Lung (tissue), 12 donors: ENCODE measurements around the gene OR51L1. TPM values are rescaled to one million over a fixed set of nuclear protein-coding genes. Genes with fewer than 3 reads are reported as not detected.

Source experiments
- ATAC-seq: fragments of 200-7000 bp; cut with Tn5 transposase; one replicate; pipeline ENCODE4 v1.9.1; 2020; ENCODE audit warnings: moderate number of reproducible peaks; ENCODE audit not compliant: insufficient read depth, low FRiP score
- DNase-seq, 3 donors: peaks; one replicate each; pipeline ENCODE4 v3.0.0-alpha.2; 2013 to 2017
- H3K27ac ChIP-seq, 2 donors: one replicate each; pipeline ENCODE4 v1.5.1; 2013; ENCODE audit warnings: mild to moderate bottlenecking in 2 of 2, moderate library complexity in 2 of 2, control low read depth in 1 of 2, inconsistent platforms in 1 of 2, low read depth in 1 of 2, low read length in 1 of 2
- H3K27me3 ChIP-seq, 3 donors: one replicate each; pipeline ENCODE4 v1.5.1; 2013; ENCODE audit warnings: low read length in 2 of 3; ENCODE audit not compliant: control insufficient read depth in 3 of 3, insufficient read depth in 3 of 3
- H3K36me3 ChIP-seq, 4 donors: one replicate each; pipeline ENCODE4 v1.5.1; 2013; ENCODE audit warnings: low read length in 4 of 4, mild to moderate bottlenecking in 1 of 4, moderate library complexity in 1 of 4; ENCODE audit not compliant: control insufficient read depth in 4 of 4, insufficient read depth in 4 of 4
- H3K4me1 ChIP-seq, 5 donors: one replicate each; pipeline ENCODE4 v1.5.1; 2013; ENCODE audit warnings: low read length in 5 of 5, mild to moderate bottlenecking in 2 of 5, moderate library complexity in 1 of 5; ENCODE audit not compliant: control insufficient read depth in 5 of 5, insufficient read depth in 5 of 5
- H3K4me3 ChIP-seq: one replicate; pipeline ENCODE4 v1.5.1; 2013; ENCODE audit warnings: mild to moderate bottlenecking, control low read depth, moderate library complexity
- H3K9ac ChIP-seq, 2 donors: one replicate each; pipeline ENCODE4 v1.5.1; 2013; ENCODE audit warnings: low read length in 2 of 2, control low read depth in 1 of 2; ENCODE audit not compliant: insufficient read depth in 1 of 2
- H3K9me3 ChIP-seq, 4 donors: one replicate each; pipeline ENCODE4 v1.5.1; 2013; ENCODE audit warnings: low read length in 3 of 4, mild to moderate bottlenecking in 1 of 4, moderate library complexity in 1 of 4; ENCODE audit not compliant: control insufficient read depth in 4 of 4, insufficient read depth in 3 of 4
- WGBS, 2 donors: extraction: QIAGEN DNeasy Blood & Tissue Kit; methylation state at CpG; one replicate each; pipeline ENCODE4 v1.1.7; 2013; 5-methylcytosine and 5-hydroxymethylcytosine counted together
- polyA plus RNA-seq, 2 donors: library from polyadenylated mRNA; stranded (reverse); fragments of 200-250 nt; gene quantifications; one replicate each; pipeline ENCODE4 v1.2.1, GENCODE V29; 2013
- total RNA-seq, 2 donors: library from RNA; depleted of rRNA in 1 of 2; stranded (reverse); fragments of >200 nt in 1 of 2; gene quantifications; one replicate each; pipeline ENCODE4 v1.2.1, GENCODE V29; 2014 to 2021
- TF ChIP-seq, protein P1 (sequence below): IDR thresholded peaks from 2 replicates; pipeline ENCODE4 v1.5.1; 2012; ENCODE audit warnings: mild to moderate bottlenecking; ENCODE audit errors: control extremely low read depth, extremely low read depth
- donor health status: control.
- donor health status: control.
- donor health status: Bipolar disorder and iron deficiency.
- donor health status: healthy.
- donor health status: DM: yes; HTN: yes; CAD: no.

OR51L1 gene
- total and polyA plus RNA-seq, 4 donors: not detected

DNA sequence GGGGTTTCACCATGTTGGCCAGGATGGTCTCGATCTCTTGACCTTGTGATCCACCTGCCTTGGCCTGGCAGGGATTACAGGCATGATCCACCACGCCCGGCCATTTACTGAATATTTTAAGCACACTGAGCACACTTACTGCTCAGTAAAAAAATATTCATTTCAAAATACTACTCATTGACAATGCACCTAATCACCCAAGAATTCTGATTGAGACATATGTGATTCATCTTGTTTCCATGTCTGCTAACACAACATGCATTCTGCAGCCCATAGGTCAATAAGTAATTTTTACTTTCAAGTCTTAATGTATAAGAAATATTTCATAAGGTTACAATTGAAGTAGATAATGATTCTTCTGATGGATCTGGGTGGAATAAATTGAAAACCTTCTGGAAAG lies 47.4 kb downstream of the OR51L1 start:
- H3K4me1 ChIP-seq: no peaks in the 10 kb centered on the region
- no peaks in the 10 kb centered on the region for H3K27me3 ChIP-seq
- no peak overlapping the region for H3K9ac ChIP-seq
- H3K4me3 ChIP-seq: no peak overlapping the region
- WGBS, 2 donors: 50 to 65% methylated on average over 3 of the region's 3 CpGs
- ATAC-seq (no peak), DNase-seq (no peak)
- H3K36me3 ChIP-seq: no peaks in the 10 kb centered on the region
- TF ChIP-seq, protein P1, sequence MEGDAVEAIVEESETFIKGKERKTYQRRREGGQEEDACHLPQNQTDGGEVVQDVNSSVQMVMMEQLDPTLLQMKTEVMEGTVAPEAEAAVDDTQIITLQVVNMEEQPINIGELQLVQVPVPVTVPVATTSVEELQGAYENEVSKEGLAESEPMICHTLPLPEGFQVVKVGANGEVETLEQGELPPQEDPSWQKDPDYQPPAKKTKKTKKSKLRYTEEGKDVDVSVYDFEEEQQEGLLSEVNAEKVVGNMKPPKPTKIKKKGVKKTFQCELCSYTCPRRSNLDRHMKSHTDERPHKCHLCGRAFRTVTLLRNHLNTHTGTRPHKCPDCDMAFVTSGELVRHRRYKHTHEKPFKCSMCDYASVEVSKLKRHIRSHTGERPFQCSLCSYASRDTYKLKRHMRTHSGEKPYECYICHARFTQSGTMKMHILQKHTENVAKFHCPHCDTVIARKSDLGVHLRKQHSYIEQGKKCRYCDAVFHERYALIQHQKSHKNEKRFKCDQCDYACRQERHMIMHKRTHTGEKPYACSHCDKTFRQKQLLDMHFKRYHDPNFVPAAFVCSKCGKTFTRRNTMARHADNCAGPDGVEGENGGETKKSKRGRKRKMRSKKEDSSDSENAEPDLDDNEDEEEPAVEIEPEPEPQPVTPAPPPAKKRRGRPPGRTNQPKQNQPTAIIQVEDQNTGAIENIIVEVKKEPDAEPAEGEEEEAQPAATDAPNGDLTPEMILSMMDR: no peak
- no peak overlapping the region for H3K27ac ChIP-seq
- H3K9me3 ChIP-seq: no peaks in the 10 kb centered on the region

DNA sequence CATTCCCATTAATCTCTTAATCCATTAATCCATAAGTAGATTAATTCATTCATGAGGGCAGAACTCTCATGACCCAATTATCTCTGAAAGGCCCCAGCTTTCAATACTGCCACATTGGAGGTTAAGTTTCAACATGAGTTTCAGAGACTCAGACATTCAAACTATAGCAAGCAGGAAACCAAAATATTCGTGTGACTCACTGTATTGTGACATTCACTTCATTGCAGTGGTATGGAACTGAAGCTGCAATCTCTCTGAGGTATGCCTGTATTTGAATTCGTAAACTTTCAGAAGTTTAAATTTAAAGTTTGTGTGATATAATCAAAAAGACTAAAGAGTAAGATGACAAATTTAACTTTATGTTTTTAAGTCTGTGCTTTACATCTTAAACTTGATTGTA lies 48.7 kb downstream of the OR51L1 start:
- no peak overlapping the region for H3K27ac ChIP-seq
- H3K4me1 ChIP-seq: no peaks in the 10 kb centered on the region
- no peak overlapping the region for H3K9ac ChIP-seq
- H3K36me3 ChIP-seq: no peaks in the 10 kb centered on the region
- ATAC-seq: no peak
- WGBS, 2 donors: 55 to 63% methylated on average over 2 of the region's 2 CpGs
- no peaks in the 10 kb centered on the region for H3K9me3 ChIP-seq
- TF ChIP-seq, protein P1: no peak
- no peak overlapping the region for H3K4me3 ChIP-seq
- DNase-seq: no peak
- H3K27me3 ChIP-seq: no peaks in the 10 kb centered on the region

DNA sequence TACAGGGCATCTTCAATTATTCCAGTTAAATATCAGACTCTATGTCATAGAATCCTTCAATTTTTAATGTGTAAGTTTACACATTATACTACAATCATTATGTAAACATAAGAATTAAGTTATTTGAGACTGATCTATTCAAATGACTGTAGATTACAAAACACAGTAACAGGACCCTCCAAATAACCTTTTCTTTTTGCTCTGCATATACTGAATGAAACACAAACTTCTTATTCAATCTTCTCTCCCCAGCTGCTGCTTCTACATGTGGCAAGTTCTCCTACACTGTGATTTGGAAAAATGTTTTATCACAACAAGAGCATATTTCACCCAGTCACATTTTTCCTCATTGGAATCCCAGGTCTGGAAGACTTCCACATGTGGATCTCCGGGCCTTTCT lies 51.6 kb downstream of the OR51L1 start, which contains the start of gene OR52J3:
OR52J3 (plus strand) TSS at position 301 of the 400 bp plus-strand sequence; CDS start at position 301, 0 bp downstream.
- Histone ChIP-seq H3K27me3 (no peaks in the 10 kb centered on the region), H3K9ac (no peak within 1 kb of the TSS), H3K9me3 (no peaks in the 10 kb centered on the region), H3K4me3 (no peak within 1 kb of the TSS), H3K4me1 (no peaks in the 10 kb centered on the region), H3K27ac (no peak within 1 kb of the TSS), H3K36me3 (no peaks in the 10 kb centered on the region)
- TF ChIP-seq, protein P1: no peak
- WGBS, 2 donors: 79 to 81% methylated on average over 1 of the region's 1 CpG
- DNase-seq (no peak), ATAC-seq (no peak)

DNA sequence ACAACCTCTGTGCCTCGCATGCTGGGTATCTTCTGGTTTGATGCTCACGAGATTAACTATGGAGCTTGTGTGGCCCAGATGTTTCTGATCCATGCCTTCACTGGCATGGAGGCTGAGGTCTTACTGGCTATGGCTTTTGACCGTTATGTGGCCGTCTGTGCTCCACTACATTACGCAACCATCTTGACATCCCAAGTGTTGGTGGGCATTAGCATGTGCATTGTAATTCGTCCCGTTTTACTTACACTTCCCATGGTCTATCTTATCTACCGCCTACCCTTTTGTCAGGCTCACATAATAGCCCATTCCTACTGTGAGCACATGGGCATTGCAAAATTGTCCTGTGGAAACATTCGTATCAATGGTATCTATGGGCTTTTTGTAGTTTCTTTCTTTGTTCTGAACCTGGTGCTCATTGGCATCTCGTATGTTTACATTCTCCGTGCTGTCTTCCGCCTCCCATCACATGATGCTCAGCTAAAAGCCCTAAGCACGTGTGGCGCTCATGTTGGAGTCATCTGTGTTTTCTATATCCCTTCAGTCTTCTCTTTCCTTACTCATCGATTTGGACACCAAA lies 52.2 kb downstream of the OR51L1 start:
- Histone ChIP-seq H3K4me1 (no peaks in the 10 kb centered on the region), H3K36me3 (no peaks in the 10 kb centered on the region), H3K27ac (no peak overlapping the region), H3K4me3 (no peak overlapping the region), H3K9me3 (no peaks in the 10 kb centered on the region), H3K27me3 (no peaks in the 10 kb centered on the region), H3K9ac (no peak overlapping the region)
- DNase-seq: no peak
- TF ChIP-seq, protein P1: no peak
- ATAC-seq: no peak
- WGBS, 2 donors: 84 to 90% methylated on average over 15 of the region's 15 CpGs
